ENCODE measurements around the gene FBXO27.

Gene FBXO27

DNA sequence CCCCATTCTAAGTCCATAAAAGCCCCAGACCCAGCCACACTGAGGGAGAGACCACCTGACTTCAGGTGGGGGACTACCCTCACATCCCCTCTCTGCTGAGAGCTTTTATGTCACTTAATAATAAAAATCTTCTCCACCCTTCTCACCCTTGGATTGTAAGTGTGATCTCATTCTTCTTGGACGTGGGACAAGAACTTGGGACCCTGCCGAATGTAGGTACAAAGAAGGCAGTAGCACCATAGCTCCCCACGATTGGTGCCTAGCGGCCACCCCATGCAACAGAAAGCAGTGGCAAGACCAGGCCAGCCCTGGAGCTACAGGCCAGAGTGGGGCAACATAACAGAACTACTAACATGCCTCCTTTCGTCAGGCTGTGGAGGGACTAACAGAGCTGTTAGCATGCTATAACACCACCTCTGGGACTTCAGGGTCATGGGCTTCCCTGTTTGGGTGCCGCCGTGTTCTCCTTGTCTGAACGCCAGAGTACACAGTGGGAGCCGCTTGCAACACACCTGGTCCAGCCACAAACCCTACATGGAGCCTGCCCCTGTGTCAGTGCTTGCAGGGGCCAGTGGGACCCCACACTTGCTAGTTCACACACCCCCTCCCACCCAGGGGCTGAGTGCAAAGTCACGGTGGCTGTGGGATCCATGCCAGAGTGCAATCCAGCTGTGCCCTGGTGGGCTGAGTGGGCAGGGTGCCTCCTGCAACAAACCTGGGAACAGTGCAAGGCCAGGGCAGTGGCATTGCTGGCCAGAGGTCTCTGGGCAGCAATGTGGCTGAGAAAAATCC, 51.6 kb downstream of the FBXO27 start:
- DNase-seq, result no peak

- DNase-seq, result no peak
Observed at GRCh38 chr19:38979812-38980211, 52.5 kb downstream of the FBXO27 start.

DNA sequence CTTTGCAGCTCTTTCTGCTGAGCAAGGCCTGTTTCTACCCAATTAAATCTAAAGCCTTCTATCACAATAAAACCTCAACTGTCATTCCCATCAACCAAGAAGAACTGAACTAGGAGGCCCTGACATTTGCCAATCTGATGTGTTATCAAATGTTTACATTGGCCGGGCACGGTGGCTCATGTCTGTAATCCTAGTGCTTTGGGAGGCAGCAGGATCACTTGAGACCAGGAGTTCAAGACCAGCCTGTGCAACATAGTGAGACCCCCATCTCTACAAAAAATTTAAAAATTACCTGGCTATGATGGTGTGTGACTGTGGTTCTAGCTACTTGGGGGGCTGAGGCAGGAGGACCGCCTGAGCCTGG, 54.0 kb downstream of the FBXO27 start:
- no peak for DNase-seq

DNA sequence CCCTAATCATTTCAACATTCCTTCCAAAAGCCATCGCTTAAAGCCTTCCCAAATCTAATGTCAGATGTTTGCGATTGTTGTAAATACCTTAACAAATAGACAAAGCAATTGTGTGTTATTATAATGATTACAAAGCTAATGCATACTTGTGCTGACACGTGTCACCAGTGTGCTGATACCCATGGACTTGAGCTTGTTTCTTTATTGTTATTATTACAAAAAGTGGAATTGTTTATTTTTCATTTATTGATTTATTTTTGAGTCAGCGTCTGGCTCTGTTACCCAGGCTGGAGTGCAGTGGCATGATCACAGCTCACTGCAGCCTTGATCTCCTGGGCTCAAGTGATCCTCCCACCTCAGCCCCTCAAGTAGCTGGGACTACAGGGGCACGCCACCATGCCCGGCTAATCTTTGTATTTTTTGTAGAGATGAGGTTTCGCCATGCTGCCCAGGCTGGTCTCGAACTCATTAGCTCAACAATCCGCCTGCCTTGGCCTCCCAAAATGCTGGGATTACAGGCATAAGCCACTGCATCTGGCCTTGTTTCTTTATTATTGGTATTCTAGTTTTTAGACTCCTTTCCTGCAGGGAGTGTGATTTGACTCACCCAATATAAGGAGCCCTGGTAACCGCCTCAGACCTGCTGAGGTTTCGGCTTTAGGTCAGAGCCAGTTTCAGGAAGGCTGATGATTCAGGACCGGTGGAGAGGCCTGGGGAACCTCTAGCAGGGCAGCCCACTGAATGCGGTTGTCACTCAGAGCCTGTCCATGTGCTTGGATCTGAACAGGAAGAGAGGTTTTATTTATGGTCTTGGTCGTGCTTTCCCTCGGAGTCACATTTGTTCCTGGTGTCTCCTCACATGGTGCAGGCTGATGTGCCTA, 54.7 kb downstream of the FBXO27 start:
- no peak for DNase-seq

GRCh38 chr19:38975861-38976271, 56.5 kb downstream of the FBXO27 start:
- DNase-seq, result no peak

DNA sequence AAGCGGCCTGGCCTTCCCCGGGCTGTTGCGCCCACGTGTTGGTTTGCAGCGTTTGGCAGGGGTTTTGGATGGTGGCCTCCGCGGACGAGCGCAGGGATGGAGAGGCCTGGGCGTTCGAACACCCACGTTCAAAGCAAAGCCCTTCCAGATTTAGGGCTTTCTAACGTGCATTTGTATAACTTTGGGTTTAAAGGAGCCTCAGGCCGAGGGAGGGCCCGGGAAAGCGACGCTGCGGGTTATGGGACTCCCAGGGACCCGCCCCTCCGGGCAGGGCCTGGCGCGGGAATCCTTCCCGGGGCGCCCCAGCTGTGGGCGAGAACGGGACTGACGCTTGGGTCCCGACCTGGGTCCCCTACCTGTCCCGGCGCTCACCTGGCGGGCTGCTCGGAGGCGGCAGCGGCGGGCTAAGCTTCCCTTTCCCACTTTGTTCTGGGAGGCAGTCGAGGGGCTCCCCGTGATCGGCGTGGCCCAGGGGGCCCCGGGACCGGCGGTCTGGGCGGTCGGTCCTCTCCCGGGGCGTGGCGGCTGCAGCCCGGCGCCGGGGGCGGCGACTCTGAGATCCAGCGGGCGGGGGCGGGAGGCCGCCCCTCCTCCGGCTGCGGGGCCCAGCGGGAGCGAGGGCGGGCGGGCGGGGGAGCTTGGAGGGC, 57.0 kb downstream of the FBXO27 start, which contains the start of gene FBXO17:
TSS of gene FBXO17 (minus strand) at position 529 of the 647 bp plus-strand sequence. CDS start 25,423 bp downstream, outside the sequence.
- DNase-seq, result no peak

DNA sequence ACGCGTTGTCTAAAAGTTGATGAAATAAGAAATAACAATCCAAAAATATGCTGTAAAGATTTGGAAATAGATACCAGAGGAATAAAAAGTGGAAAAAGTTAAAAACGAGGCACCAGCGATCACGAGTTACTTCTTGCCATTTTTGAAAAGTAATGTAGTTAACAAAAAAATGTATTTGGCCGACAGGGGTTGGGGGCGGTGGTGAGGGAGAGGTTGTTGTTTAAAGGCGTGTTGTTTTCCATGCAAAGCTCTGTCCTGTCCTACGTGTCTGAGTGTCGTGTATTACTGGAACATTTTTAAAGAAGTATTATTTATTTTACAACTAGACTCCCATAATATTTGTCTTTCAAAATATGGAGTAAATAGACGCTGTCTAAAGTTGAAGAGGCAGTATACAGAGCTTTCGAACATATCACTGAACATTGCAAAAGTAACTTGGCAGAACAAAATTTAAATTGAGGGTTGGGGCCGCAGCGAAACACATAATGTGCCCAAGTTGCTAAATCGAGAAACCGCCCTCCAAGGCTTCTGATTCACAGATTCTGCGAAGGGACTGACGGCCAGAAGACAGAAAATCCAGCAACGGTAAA, 57.6 kb downstream of the FBXO27 start:
- DNase-seq, result no peak

Measured in NCI-H2107 (cell line).